ENCODE data around the gene KRTAP9-2. TPM values are rescaled to one million over a fixed set of nuclear protein-coding genes. Genes with fewer than 3 reads are reported as not detected.

KRTAP9-2 gene
- polyA plus RNA-seq, 1 donor (not counting 4 experiments of a cell fraction or from before 2014, with no cell fraction given) = not detected

- no peaks in the 10 kb centered on the region for H4K20me1 ChIP-seq (ENCODE audit: control insufficient read depth, extremely low read depth, insufficient read depth, low read length)
- no peak overlapping the region for H2AFZ ChIP-seq (ENCODE audit: control insufficient read depth, low read length)
- no peak overlapping the region for H3K4me3 ChIP-seq (ENCODE audit: control insufficient read depth in 2 of 3, extremely low read depth in 1 of 3, insufficient read depth in 2 of 3, low read depth in 1 of 3, low read length in 3 of 3)
- no peak overlapping the region for H3K4me2 ChIP-seq (ENCODE audit: control insufficient read depth, extremely low read depth, insufficient read depth, low read depth, low read length)
- no peaks in the 10 kb centered on the region for H3K36me3 ChIP-seq (ENCODE audit: control insufficient read depth in 2 of 2, extremely low read depth in 1 of 2, insufficient read depth in 2 of 2, low read length in 2 of 2)
- no peak for DNase-seq (ENCODE audit: low read depth, low spot score)
- TF ChIP-seq EZH2 (IDR thresholded peaks at IDR 0.05; ENCODE audit: low read length) (no peak), CTCF (optimal IDR thresholded peaks at IDR 0.05 in 1 of 3, IDR thresholded peaks at IDR 0.05 in 1 of 3, conservative IDR thresholded peaks at IDR 0.05 in 1 of 3; ENCODE audit: extremely low read depth in 1 of 3, insufficient read depth in 2 of 3, low read length in 3 of 3) (no peak)
- peak; percentile 29 for FAIRE-seq
- dilution Hi-C loops (cut with MboI; ENCODE audit: extremely low pct_ligation_motif_present, low sequenced_read_pairs) = no loop called here
- H3K9me1 ChIP-seq (ENCODE audit: control insufficient read depth, extremely low read depth, insufficient read depth, low read length) = no peaks in the 10 kb centered on the region
- no peak overlapping the region for H3K27ac ChIP-seq (ENCODE audit: control insufficient read depth, insufficient read depth, low read length)
- peaks cover 9% of the 10 kb centered on the region for H3K4me1 ChIP-seq (ENCODE audit: control insufficient read depth, extremely low read depth, insufficient read depth, low read length)
- H3K9me3 ChIP-seq (ENCODE audit: control insufficient read depth, low read depth, low read length) = no peaks in the 10 kb centered on the region
- H3K79me2 ChIP-seq (ENCODE audit: control insufficient read depth, insufficient read depth, low read length) = no peaks in the 10 kb centered on the region
- no peaks in the 10 kb centered on the region for H3K27me3 ChIP-seq (ENCODE audit: control insufficient read depth, extremely low read depth, insufficient read depth, low read length)
- no peak overlapping the region for H3K9ac ChIP-seq (ENCODE audit: control insufficient read depth, extremely low read depth, insufficient read depth, low read length)
Observed at GRCh38 chr17:41178843-41179616, 47.4 kb upstream of the KRTAP9-2 start.

- no peak within 1 kb of the TSS for H3K27ac ChIP-seq (ENCODE audit: control insufficient read depth, insufficient read depth, low read length)
- FAIRE-seq (no peak), DNase-seq (ENCODE audit: low read depth, low spot score) (no peak)
- H3K4me1 ChIP-seq (ENCODE audit: control insufficient read depth, extremely low read depth, insufficient read depth, low read length) = no peaks in the 10 kb centered on the region
- dilution Hi-C loops (cut with MboI; ENCODE audit: extremely low pct_ligation_motif_present, low sequenced_read_pairs) = no loop called here
- no peaks in the 10 kb centered on the region for H4K20me1 ChIP-seq (ENCODE audit: control insufficient read depth, extremely low read depth, insufficient read depth, low read length)
- H3K36me3 ChIP-seq (ENCODE audit: control insufficient read depth in 2 of 2, extremely low read depth in 1 of 2, insufficient read depth in 2 of 2, low read length in 2 of 2) = no peaks in the 10 kb centered on the region
- H3K79me2 ChIP-seq (ENCODE audit: control insufficient read depth, insufficient read depth, low read length) = no peaks in the 10 kb centered on the region
- H3K9me1 ChIP-seq (ENCODE audit: control insufficient read depth, extremely low read depth, insufficient read depth, low read length) = no peaks in the 10 kb centered on the region
- no peaks in the 10 kb centered on the region for H3K9me3 ChIP-seq (ENCODE audit: control insufficient read depth, low read depth, low read length)
- H3K4me2 ChIP-seq (ENCODE audit: control insufficient read depth, extremely low read depth, insufficient read depth, low read depth, low read length) = no peak within 1 kb of the TSS
- TF ChIP-seq CTCF (optimal IDR thresholded peaks at IDR 0.05 in 1 of 3, IDR thresholded peaks at IDR 0.05 in 1 of 3, conservative IDR thresholded peaks at IDR 0.05 in 1 of 3; ENCODE audit: extremely low read depth in 1 of 3, insufficient read depth in 2 of 3, low read length in 3 of 3) = no peak
- TF ChIP-seq EZH2 (IDR thresholded peaks at IDR 0.05; ENCODE audit: low read length) = no peak
- no peak within 1 kb of the TSS for H3K9ac ChIP-seq (ENCODE audit: control insufficient read depth, extremely low read depth, insufficient read depth, low read length)
- no peak within 1 kb of the TSS for H3K4me3 ChIP-seq (ENCODE audit: control insufficient read depth in 2 of 3, extremely low read depth in 1 of 3, insufficient read depth in 2 of 3, low read depth in 1 of 3, low read length in 3 of 3)
- no peak within 1 kb of the TSS for H2AFZ ChIP-seq (ENCODE audit: control insufficient read depth, low read length)
- no peaks in the 10 kb centered on the region for H3K27me3 ChIP-seq (ENCODE audit: control insufficient read depth, extremely low read depth, insufficient read depth, low read length)
Observed at GRCh38 chr17:41184480-41184961, 41.9 kb upstream of the KRTAP9-2 start, which contains the start of gene KRTAP4-1. Gene KRTAP4-1, minus strand, starts transcription at chr17:41184911. Its CDS starts 57 bp downstream, at chr17:41184854.

All from keratinocyte (primary cell).